ENCODE measurements around the gene LMF2.

Gene LMF2

DNA sequence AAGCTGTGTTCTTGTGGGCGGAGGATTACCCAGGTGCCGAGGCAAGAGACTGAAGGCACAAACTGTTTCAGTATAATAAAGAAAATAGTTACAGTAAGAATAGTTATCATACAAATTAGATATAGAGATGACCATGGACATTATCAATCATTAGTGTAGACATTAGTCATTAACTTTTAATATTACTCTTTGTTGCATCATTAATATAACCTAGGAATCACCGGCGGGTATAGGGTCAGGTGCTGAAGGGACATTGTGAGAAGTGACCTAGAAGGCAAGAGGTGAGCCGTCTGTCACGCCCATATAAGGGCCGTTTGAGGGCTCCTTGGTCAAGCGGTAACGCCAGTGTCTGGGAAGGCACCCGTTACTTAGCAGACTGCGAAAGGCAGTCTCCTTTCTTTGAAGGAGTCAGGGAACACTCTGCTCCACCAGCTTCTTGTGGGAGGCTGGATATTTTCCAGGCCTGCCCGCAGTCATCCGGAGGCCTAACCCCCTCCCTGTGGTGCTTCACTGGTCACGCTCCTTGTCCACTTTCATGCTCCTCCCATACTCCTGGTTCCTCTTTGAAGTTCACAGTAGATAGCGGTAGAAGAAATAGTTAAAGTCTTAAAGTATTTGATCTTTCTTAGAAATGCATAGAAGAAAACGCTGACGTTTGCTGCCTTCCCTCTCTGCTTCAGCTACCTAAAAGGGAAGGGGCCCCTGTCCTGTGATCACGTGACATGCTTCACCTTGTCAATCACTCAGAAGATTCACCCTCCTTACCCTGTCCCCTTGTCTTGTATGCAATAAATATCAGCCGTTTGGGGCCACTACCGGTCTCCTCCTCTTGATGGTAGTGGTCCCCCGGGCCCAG is 26.6 kb upstream of the LMF2 start:
- DNase-seq, result peak; percentile 78

DNA sequence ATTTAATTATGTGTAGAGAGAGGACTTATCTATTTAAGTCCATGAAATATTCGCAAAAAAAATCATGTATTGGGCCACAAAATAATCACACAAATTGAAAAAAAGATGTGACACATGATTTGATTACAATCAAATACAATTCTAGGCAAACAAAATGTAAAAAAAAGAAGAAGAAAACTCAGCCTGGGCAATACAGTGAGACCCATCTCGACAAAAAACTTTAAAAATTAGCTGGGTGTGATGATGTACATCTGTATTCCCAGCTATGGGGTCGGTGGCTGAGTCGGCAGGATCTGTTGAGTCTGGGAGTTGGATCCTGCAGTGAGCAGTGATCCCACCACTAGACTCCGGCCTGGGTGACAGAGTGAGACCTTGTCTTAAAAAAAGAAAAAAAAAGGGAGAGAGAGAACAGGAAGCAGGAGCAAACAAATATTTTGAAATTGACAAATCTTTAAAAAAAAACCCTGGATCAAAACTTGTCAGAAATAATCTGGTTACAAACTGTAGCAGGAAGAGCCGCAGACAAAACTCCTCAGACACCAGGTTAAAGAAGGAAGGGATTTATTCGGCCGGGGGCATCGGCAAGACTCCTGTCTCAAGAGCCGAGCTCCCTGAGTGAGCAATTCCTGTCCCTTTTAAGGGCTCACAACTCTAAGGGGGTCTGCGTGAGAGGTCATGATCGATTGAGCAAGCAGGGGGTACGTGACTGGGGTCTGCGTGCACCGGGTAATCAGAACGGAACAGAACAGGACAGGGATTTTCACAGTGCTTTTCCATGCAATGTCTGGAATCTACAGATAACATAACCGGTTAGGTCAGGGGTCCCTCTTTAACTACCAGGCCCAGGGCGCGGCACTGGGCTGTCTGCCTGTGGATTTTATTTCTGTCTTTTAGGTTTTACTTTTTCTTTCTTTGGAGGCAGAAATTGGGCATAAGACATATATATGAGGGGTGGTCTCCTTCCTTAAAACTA is 25.6 kb upstream of the LMF2 start:
- peak; percentile 65 for DNase-seq

DNA sequence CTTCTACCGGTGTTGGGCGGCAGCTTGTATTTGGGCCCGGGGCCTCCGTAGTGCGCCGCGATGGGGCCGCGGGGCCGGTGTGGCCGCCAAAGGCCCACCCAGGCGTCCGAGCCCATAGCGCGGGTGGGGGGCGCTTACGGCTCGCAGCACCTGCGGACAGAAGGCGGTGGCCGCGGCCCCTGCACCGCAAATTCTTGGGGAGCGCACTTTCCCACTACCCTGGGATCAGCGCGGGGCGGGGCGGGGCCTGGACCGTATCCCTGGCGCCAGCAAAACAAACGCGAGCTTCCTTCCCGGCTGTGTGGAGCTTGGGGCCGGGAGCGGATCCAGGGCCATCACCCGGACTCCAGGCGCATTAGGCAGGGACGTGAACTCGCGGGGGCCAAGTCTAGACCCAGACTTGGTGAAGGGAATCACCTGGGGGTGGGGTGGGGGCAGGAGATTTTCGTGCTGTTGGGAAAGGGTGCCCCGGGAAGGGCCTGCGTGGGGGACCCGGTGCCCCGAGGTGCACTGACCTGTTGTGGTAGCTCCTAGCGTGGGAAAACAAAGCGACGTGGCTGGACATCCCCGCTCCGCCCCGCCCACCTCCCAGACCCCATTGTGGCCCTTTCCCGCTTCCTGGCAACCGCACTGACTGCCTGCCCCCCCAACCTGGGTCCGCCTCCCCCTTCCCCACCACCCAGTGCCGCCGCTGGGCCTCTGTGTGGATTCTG is 24.6 kb upstream of the LMF2 start:
- peak; percentile 84 for DNase-seq

DNA sequence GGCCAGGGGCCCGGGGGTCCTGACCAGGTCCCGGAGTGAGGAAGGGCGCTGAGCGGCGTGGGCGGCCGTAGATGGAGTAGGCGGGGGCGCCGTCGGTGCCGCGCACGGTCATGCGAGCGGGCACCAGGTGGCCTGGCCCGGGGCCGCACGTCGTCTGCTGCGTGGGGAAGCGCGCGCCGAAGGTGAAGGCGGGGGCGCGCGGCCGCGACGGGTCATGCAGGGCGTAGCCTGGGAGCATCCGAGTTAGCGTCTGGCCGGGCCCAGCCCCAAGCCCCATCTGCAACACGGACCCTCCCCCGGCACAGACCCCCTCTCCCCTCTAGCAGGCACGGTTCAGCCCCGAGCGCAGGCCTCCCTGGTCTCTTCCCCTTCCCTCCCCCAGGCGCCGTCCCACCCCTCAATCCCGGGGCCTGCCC is 24.1 kb upstream of the LMF2 start:
- peak; percentile 91 for DNase-seq

DNA sequence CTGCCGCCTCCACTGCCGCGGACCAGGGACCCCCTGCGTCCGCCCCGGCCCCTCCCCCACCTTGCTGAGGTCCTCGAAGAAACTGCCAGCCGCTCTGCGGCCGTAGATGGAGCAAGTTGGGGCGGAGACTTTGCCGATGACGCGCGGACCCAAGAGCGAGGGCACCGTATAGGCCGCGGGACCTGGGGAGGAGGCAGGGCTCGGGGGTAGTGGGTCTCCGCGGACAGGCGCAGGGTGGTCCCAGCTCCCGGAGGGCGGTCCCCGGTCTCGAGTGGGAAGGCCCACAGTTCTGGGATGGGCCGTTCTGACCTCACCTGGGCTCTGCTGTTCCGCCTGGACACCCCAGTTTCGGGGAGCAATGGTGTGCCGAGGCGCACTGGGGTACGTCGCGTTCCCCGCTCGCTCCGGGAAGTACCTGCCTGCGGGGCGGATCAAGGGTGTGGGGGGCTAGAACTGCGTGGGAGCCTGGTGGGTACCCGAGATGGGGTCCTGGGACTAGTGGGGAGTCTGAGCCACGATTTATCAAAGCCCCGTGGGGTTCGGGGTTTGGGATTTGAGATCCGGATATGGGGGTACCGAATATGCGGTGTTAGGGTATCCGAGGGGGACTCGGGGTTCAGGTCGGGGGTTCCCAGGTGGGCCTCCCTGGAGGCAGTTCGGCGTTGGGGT is 23.5 kb upstream of the LMF2 start:
- DNase-seq, result peak; percentile 97

DNA sequence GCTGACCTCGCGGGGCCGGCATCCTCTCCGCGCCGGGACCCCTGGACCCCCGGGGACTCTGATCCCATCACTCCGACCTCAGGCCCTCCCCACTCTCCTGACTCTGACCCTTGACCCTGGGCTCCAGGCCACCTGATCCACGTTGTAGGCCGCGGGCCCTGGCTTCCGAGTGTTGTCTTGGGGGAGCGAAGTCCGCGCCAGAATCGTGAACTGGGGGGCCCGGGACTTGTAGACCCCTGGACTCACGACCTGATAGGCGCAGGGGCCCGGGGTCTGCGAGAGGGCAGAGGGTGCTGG is 23.0 kb upstream of the LMF2 start:
- no peak for DNase-seq

DNA sequence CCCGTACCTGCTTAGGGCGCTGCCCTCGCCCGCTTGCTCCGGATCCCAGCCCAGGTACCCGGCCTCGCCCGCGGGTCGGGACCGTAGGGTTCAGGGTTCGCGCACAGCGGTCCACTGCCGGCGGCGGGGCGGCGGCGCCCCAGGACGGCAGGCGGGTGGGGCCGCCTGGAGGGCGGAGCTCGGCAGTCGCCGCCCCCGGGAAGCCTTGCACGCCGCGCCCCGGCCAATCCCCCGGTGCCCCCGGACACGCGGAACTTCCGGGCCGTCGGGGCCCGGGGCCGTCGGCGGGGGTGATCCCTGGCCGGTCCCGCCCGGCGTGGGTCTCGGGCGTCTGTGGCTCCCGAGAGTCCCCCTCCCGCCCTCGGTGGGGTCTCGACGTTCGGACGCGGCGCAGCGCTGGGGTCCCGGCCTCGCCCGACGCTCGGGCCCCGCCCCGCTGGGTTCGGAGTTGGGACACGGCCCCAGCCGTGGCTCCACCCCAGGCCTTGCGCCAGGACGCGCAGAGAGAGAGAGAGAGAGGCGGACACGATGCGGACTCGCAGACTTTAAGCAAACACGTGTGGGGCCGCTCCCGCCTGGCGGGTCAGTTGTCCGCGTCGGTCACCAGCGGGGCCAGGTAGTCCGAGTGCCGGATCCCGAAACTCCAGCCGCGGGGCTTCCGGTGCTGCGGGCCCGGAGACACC is 22.5 kb upstream of the LMF2 start, which contains the start of gene TYMP:
Gene TYMP, minus strand, starts transcription at position 116 of the 683 bp plus-strand sequence. CDS start 303 bp downstream, outside the sequence.
- DNase-seq, result peak; percentile 95

DNA sequence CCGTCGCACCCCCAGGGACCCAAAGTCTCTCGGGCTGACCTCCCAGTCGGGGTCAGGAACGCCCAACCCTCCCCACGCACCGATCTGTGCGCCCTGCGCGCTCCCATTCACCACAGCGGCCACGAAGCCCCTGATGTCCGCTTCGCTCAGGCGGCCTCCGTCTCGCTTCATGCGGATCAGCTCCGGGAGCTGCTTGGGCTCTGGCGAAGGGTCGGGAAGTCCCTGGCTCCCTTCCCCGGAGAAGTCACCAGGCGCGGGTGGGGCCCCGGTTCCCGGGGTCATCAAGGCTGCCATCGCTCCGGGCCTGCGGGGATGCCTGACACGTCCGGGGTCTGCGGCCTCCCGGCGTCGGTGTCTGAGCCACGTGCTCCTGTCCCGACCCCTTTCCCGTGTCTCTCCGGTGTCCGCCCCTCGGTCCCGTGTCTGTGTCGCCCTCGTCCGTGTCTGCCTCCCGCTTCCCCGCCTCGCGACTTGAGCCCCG is 22.0 kb upstream of the LMF2 start:
- peak; percentile 73 for DNase-seq

DNA sequence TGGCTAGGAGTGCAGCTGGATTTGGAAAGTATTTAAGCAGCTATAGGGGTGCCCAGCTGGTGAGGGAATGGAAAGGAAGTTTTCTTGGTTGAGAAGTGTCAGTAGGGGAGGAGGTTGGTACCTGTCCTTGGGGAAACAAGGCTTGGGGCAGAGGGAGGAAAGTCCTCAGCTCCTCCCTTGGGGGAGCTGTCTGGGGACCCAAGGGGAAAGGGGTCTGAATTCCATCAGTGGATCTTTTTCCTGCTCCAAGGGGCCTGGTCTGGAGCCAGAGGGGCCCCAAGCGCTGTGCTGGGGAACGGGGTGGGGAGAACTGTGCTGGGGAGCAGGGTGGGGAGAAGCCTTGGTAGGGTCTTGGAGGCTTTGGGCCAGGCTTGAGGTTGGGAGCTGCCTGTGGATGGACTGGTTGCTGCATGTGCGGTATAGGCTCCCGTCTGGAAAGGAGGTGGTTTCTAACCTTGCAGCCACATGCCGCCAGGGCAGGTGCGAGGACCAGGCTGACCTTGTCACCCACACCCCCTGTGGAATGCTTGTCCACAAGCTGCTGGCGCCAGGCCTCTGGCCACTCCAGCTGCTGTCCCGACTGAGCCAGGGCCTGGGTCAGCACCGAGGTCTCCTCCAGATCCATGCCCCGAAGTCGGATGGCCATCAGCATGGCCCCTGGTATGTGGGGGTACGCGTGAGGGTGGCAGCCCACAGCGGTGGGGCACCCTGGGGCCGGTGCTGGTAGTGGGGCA is 21.3 kb upstream of the LMF2 start:
- DNase-seq, result peak; percentile 31

DNA sequence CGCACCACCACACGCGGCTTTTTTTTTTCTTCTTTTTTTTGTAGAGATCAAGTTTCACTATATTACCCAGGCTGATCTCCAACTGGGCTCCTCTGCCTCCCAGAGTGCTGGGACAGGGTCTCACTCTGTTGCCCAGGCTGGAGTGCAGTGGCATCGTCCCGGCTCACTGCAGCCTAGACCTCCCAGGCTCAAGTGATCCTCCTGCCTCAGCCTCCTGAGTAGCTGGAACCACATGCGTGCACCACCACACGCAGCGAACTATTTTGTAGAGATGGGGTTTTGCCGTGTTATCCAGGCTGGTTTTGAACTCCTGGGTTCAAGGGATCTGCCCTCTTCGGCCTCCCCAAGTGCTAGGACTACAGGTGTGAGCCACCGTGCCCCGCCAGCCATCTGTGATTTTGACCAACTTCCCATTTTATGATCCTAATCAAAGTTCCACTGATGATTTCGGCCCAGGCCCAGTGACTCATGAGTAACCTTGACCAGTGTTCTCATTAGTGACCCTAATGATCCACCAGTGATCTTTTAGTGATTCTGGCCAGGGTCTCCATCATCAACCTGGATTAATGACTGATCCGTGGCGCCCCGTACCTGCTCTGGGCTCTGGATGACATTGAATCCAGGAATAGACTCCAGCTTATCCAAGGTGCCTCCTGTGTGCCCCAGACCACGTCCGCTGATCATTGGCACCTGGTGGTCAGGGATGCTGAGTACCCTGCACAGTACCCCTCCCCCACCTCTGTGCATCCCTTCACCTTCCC is 20.6 kb upstream of the LMF2 start:
- DNase-seq, result peak; percentile 34

DNA sequence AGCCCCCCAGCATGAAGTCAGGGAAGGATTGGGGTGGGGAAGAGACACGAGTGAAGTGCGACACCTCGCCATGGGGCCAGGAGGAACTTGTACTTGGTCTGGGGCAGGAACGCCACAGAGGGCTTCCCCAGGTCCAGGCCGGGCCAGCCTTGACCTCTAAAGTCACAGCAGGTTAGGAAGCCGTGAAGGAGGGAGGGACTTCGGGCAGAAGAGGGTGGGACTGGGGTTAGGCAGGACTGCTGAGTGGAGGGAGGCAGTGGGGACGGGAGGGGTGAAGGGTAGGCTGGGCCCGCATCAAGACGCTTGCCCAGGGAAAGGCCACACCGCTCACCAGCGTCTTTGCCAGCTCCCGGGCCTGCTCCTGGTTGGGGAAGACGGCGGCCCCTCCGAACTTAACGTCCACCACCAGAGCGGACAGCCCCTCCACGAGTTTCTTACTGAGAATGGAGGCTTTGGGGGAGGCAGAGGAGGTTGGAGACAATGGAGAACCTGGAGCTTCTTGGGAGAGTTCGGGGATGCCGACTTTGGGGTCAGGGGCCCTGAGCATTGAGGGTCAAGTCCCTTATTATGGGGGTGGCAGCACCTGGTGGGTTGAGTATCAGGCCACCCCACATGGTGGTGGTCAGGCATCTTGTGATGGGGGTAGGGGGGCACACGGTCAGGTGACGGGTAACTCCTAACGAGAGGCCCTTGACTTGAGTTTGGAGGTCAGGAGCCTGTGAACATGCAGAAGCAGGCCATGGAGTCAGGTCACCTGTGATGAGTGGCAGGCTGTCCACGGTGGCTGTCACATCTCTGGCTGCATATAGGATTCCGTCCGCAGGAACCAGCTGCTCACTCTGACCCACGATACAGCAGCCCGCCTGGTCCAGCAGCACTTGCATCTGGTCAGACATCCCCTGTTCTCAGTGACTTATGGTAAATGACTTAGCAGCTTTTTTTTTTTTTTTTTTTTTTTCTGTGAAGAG is 19.6 kb upstream of the LMF2 start:
- DNase-seq, result peak; percentile 72

DNA sequence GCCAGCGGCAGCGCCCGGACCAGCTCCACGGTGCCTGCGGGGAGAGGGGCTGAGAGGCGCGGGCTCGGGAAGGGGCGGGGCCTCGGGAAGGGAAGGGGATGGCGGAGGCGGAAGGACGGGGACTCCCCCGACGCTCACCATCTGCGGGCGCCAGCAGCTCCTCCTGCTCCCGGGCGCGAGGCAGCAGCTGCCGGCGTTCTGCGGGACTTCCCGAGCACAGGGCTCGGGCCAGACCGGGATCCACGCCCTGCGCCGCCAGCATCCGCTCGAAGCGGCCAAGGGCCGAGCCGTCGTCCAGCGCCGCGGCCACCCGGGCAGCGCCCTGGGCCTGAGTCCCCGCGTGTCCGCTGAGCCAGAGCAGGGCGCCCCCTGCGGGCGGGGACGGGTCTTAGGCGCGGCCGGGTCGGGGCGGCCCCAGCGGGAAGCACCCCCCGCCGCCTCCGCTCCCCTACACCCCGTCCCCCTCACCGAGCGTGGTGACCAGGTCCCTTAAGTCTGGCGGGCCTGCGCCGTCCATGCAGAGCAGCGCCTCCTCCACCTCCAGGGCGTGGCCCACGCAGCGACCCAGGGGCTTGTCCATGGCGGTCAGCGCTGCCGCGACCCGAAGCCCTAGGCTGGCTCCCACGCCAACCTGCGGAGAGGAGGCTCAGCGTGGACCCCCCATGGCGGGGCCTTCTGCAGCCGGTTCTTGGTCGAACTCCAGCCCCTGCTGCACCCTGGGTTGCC is 18.8 kb upstream of the LMF2 start:
- peak; percentile 86 for DNase-seq

DNA sequence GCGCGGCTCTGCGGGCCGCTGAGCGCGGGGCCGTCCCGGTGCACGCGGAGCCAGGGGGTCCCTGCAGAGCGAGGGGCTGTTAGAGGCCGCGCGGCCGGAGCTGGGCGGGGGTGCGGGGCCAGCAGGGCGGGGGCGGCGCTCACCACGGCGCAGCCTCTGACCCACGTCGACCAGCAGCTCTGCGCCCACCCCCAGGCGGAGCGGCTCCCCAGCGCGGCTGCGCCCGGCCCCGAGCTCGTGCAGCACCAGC is 18.3 kb upstream of the LMF2 start:
- DNase-seq, result no peak

DNA sequence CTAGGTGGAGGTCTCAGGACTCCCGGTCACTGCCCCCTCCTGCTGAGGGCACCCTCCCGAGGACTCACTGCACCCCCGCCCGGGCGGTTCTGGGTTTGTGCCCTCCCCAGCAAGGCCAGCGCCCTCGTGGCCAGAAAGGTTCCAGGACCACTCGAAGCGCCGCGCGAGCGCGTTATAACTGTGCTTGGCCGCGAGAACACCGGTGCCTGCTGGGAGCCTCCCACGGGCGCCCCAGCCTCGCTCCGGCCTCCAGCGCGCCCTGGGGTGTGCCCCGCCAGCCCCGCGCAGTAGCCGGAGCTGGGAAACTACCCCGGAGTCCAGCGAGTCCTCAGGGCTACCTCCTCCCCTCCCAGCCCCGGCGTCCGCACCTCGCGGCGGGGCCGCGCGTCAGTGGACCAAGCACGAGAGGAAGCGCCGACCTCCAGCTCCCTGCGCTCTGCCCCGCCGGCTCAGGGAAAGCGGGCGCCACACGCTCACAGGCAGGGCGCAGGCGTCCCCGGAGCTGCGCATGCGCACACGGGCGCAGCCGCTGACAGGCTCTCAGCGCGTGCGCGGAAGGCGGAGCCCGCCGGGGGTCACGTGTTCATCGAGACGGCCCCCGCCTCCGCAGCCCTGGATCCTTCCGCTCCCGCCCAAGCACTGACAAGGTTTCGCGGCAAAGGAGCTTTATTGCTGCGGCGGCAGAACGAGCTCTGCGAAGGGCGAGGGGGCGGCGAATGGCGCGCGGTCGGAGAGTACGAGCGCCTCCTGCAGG is 17.8 kb upstream of the LMF2 start, which contains the start of gene SCO2:
Gene SCO2, minus strand, starts transcription at position 495 of the 754 bp plus-strand sequence. CDS start 1,187 bp downstream, outside the sequence.
- peak; percentile 98 for DNase-seq

DNA sequence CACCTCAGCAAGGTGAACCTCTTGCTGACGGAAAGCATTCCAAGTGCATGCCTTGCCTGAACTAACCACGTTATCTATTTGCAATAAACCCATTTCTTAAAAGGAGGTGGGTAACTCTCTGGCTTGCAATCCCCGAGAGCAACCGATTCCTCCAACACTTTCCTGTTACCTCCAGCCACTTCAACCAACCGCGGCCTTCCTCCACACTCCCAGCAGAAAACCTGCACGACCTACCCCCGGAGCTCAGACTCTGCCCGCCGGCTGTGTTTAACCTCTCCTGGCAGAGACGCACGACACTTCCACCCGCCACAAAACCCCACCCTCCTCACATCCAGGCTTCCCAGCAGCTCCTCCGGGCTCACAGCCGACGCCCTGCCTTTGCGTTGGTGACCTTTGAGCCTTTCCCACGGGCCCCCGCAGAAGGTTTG is 17.2 kb upstream of the LMF2 start:
- DNase-seq, result no peak

DNA sequence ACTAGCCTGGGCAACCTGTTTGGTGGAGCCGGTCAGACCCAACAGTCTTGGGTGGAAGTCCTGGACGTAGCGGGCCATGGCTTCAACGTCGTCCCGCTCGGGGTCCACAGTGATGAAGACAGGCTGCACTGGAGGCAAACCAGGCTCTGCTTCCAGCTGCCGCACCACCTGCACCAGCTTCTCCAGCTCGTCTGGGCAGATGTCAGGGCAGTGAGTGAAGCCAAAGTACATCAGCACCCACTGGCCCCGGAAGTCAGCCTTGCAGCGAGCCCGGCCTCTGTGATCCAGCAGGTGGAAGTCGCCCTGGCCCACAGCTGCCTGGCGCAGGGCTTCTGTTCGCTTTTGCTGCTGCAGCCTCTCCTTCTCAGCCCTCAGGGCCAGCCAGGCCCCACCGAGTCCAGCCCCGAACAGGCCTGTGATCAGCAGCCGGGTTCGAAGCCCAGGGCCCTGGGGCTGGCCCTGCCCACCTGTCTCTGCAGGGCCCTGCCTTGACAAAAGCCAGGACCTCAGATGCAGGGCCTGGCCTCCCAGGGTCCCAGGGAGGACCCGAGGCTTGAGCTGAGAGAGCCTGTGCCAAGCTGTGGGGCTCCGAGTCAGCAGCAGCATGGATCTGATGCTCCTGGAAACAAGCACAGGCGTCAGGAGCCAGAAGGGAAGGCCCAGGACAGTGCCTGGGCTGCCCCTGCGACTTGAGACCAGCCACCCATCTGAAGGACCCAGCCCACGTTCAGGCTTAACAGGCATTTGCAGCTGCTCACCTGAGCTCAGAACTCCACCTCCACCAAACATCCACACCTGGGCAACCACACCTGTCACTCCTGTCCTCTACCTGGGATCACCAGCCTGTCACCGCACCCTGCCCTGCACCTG is 16.5 kb upstream of the LMF2 start:
- peak; percentile 22 for DNase-seq

DNA sequence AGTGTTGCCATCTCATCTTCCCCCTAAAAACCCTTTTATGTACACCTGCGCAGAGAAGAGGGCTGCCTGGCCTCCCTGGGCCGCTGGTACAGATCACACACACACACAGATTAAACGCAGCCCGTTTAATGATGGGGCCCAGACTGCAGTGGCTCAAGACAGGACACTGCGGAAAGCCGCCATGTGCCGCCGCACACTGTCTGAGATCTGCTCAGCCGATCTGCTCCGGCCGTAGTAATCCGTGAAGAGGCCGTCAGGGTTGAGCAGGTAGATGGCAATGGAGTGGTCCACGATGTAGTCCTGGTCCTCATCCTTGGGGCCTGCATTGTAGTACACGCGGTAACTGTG is 15.9 kb upstream of the LMF2 start:
- no peak for DNase-seq

All from suppressor macrophage treated with lipopolysaccharide for 4 hours (primary cell).